Esophagus squamous epithelium (tissue), 5 donors: Measurements from ENCODE around the gene TRIP13. TPM values are rescaled to one million over a fixed set of nuclear protein-coding genes. Genes with fewer than 3 reads are reported as not detected.
A peak's percentile ranks its signal among the peaks of the same experiment; 100 is the strongest.

ENCODE experiments used
- DNase-seq: peaks from one replicate; lab custom pipeline; 2025; lab: John Stamatoyannopoulos, UW
- H3K27ac ChIP-seq, 4 donors: fragments of 200-600 bp; sonication (generic); one replicate each; pipeline ENCODE4 v1.5.1; 2016 to 2019; ENCODE audit warnings: mild to moderate bottlenecking in 1 of 4
- H3K27me3 ChIP-seq, 4 donors: fragments of 200-600 bp; sonication (generic); 1 replicate in 3 of 4; 2 replicates in 1 of 4; pipeline versions ENCODE4 v1.5.1 to v1.6.0; 2017 to 2021; ENCODE audit warnings: antibody characterized with exemption in 1 of 4
- H3K36me3 ChIP-seq, 3 donors: fragments of 200-600 bp; sonication (generic); one replicate each; pipeline ENCODE4 v1.5.1; 2016 to 2019
- H3K4me1 ChIP-seq, 3 donors: fragments of 200-600 bp; sonication (generic); one replicate each; pipeline ENCODE4 v1.5.1; 2017 to 2019
- H3K4me3 ChIP-seq, 4 donors: fragments of 200-600 bp; sonication (generic); 1 replicate in 3 of 4; 2 replicates in 1 of 4; pipeline ENCODE4 v1.5.1; 2016 to 2019; ENCODE audit warnings: mild to moderate bottlenecking in 2 of 4, moderate library complexity in 1 of 4
- H3K9me3 ChIP-seq, 3 donors: fragments of 200-600 bp; sonication (generic); one replicate each; pipeline ENCODE4 v1.5.1; 2016 to 2019
- POLR2A ChIP-seq, 4 donors: fragments of 450-650 bp; IDR thresholded peaks; one replicate each; pipeline ENCODE4 v1.6.1; 2017; ENCODE audit warnings: antibody characterized with exemption in 4 of 4, mild to moderate bottlenecking in 4 of 4, moderate library complexity in 3 of 4
- WGBS, 2 donors: methylation state at CpG; one replicate each; pipeline ENCODE4 v1.1.5; 2018; 5-methylcytosine and 5-hydroxymethylcytosine counted together
- intact Hi-C: fragments of 100-400 bp; cut with DNase I; formaldehyde crosslinking; loops from one replicate; pipeline ENCODE4 v1.15.0; 2022
- total RNA-seq, 4 donors: library from RNA; depleted of rRNA; stranded (reverse); fragments of >200 nt; gene quantifications; one replicate each; pipeline ENCODE4 v1.1.0, GENCODE V29; 2016
- TF ChIP-seq, protein P1 (sequence below), 6 experiments: fragments of 450-650 bp in 4 of 6; fragments of 200-600 bp in 2 of 6; sonication (generic) in 2 of 6; IDR thresholded peaks; one replicate each; pipeline ENCODE4 v1.5.1; 2016 to 2019; ENCODE audit warnings: antibody characterized with exemption in 6 of 6, mild to moderate bottlenecking in 4 of 6, moderate library complexity in 4 of 6
- donor health status: DM: yes; HTN: yes; CAD: no.

The TRIP13 gene
- total RNA-seq, 4 donors from 2014 or later, result 3.2 to 17.7 (median 9.5) TPM

DNA sequence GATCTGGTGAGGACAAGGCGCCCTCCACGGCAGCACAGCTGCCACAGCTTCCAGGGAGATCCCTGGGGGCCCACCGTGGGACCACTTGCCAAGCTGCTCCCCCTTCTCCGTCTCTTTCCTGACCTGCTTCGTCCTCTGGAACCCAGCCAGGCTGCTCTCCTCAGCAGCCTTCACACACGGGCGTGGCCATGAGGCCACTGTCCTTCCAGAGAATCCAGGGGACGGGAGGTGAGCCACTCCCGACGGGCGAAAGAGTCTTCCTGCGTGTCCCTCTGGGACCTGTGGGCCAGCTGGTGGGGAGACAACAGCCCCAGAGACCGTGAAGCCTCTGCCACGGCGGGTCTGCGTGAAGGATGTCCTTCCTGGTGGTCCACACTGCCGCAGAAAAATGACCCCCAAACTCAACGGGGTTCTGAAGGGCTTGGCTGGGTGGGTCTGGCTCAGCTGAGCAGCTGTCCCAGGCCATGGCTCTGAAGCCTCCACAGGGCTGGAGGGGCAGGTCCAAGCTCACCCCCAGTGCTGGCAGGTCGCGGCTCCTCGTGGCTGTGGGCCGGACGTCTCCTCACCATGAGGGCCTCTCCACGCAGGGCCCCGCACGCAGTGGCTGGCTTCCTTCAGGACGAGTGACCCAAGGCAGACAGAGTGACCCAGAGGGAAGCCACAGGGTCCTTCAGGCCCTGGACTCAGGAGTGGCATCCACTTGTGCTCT lies 68.5 kb downstream of the TRIP13 start:
- Histone ChIP-seq H3K4me1 (peaks cover 8 to 49% (median 22%) of the 10 kb centered on the region in 3 donors), H3K27ac (peak overlapping the region in 1 of 4 donors; percentile 68), H3K4me3 (no peak overlapping the region), H3K9me3 (no peaks in the 10 kb centered on the region), H3K27me3 (peaks cover 0 to 87% (median 0%) of the 10 kb centered on the region in 4 donors), H3K36me3 (no peaks in the 10 kb centered on the region)
- intact Hi-C loops, result no loop called here
- TF ChIP-seq, protein P1, sequence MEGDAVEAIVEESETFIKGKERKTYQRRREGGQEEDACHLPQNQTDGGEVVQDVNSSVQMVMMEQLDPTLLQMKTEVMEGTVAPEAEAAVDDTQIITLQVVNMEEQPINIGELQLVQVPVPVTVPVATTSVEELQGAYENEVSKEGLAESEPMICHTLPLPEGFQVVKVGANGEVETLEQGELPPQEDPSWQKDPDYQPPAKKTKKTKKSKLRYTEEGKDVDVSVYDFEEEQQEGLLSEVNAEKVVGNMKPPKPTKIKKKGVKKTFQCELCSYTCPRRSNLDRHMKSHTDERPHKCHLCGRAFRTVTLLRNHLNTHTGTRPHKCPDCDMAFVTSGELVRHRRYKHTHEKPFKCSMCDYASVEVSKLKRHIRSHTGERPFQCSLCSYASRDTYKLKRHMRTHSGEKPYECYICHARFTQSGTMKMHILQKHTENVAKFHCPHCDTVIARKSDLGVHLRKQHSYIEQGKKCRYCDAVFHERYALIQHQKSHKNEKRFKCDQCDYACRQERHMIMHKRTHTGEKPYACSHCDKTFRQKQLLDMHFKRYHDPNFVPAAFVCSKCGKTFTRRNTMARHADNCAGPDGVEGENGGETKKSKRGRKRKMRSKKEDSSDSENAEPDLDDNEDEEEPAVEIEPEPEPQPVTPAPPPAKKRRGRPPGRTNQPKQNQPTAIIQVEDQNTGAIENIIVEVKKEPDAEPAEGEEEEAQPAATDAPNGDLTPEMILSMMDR (IDR thresholded peaks at IDR 0.05), result no peak
- no peak for TF ChIP-seq POLR2A (IDR thresholded peaks at IDR 0.05)
- DNase-seq, result no peak
- 100% methylated on average over 7 of the region's 27 CpGs; no CpG with 5 or more reads in 1 of the 2 donors for WGBS, 2 donors

DNA sequence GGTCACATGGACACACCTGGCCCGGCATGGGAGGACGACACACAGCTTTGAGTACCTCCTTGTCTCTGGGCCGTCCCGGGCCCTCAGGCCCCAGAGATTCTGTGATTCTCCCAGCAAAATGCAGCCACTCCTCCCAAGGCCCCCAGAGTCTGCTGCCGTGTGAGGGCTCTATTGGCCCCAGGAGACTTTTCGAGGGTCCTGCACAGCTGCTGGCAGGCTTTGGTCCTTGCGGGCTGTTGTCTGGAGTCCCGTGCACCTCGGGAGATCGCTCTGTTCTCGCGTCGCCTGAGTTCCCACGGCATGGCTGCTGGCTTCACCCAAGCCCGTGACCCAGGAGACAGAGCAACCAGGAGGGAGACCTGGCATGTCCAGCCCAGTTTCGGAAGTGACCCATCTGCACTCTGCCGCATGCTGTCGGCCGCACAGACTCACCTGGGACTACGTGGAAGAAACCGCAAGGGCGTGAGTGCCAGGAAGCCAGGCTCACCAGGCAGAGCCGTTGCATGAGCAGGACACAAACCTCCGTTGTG lies 69.1 kb downstream of the TRIP13 start:
- H3K9me3 ChIP-seq, result no peaks in the 10 kb centered on the region
- no peak overlapping the region for H3K27ac ChIP-seq
- peaks cover 0 to 87% (median 0%) of the 10 kb centered on the region in 4 donors for H3K27me3 ChIP-seq
- H3K4me1 ChIP-seq, result peaks cover 8 to 43% (median 16%) of the 10 kb centered on the region in 3 donors
- no peak for DNase-seq
- H3K4me3 ChIP-seq, result no peak overlapping the region
- H3K36me3 ChIP-seq, result no peaks in the 10 kb centered on the region
- intact Hi-C loops, result no loop called here
- no peak for TF ChIP-seq POLR2A (IDR thresholded peaks at IDR 0.05)
- TF ChIP-seq, protein P1 (IDR thresholded peaks at IDR 0.05), result no peak
- 86 to 94% methylated on average over 7 to 18 of the region's 24 CpGs for WGBS, 2 donors

DNA sequence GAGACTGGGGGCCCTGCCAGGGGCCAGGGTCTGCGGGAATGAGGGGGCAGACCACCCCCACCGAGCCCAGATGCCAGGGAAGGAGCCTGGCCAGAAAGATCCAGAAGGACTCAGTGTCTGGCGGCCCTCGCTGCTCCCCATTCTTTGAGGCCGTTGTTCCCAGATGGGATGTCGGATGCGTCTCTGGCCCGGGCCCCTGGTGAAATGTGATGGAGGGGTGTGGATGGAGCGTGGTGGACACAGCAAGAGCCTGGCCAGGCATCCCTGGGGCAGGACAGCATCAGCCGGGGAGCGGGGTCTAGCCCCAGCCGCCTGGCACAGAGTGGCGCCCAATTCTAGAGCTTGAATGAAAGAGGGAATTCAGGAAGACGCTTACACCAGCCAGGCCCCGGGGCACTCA lies 69.7 kb downstream of the TRIP13 start:
- TF ChIP-seq, protein P1 (IDR thresholded peaks at IDR 0.05), result no peak
- TF ChIP-seq POLR2A (IDR thresholded peaks at IDR 0.05), result no peak
- H3K27ac ChIP-seq, result peak overlapping the region in 2 of 4 donors; percentile 18 to 71
- no peaks in the 10 kb centered on the region for H3K9me3 ChIP-seq
- no peak for DNase-seq
- WGBS, 2 donors, result 67 to 79% methylated on average over 7 to 10 of the region's 15 CpGs
- H3K4me1 ChIP-seq, result peaks cover 3 to 37% (median 10%) of the 10 kb centered on the region in 3 donors
- peaks cover 0 to 87% (median 0%) of the 10 kb centered on the region in 4 donors for H3K27me3 ChIP-seq
- H3K36me3 ChIP-seq, result no peaks in the 10 kb centered on the region
- intact Hi-C loops, result no loop called here
- H3K4me3 ChIP-seq, result no peak overlapping the region

DNA sequence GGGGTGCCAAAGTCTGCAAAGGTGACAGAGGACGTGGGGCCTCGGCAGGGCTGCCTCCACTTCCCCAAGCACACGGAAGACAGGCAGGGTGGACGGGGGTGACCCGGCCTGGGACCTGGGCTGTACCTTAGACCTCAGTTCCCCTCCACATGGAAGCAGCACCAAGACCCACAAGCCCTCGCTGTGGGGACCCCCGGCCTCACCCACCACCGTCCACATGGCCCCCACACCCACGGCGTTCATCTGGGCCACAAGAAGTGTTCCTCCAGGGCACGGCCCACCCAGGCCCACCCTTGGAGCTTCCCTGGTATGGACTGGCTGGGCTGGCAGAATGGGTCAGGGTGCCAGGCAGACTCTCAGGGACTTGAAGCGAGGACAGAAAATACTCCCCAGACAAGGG lies 70.1 kb downstream of the TRIP13 start:
- peak overlapping the region; percentile 18 to 73 (median 56) for H3K27ac ChIP-seq
- H3K36me3 ChIP-seq, result no peaks in the 10 kb centered on the region
- no peak for DNase-seq
- H3K9me3 ChIP-seq, result no peaks in the 10 kb centered on the region
- H3K27me3 ChIP-seq, result peaks cover 0 to 87% (median 0%) of the 10 kb centered on the region in 4 donors
- peaks cover under 1 to 33% (median 5%) of the 10 kb centered on the region in 3 donors for H3K4me1 ChIP-seq
- no peak overlapping the region for H3K4me3 ChIP-seq
- 100% methylated on average over 1 of the region's 12 CpGs; no CpG with 5 or more reads in 1 of the 2 donors for WGBS, 2 donors
- intact Hi-C loops, result no loop called here
- TF ChIP-seq POLR2A (IDR thresholded peaks at IDR 0.05), result no peak
- TF ChIP-seq, protein P1 (IDR thresholded peaks at IDR 0.05), result no peak

DNA sequence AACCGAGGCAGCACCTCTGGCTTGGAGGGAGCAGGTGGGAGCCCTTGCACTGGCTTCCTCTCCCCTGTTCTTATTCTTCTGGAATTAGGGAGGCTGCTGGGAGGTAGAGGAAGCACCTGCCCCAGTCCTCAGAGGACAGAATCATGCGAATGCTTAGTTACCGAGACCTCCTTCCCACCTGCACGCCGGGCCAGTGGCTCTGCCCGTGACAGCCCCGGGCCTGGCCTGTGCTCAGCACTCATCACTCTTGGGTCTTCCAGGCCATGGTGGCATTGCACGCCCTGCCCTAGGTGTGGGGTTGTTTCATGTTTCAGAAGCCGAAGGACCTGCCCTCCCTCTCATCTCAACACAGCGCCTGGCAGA lies 70.6 kb downstream of the TRIP13 start:
- H3K4me3 ChIP-seq, result no peak overlapping the region
- intact Hi-C loops, result no loop called here
- H3K9me3 ChIP-seq, result no peaks in the 10 kb centered on the region
- WGBS, 2 donors, result 60 to 76% methylated on average over 1 to 3 of the region's 10 CpGs
- peaks cover 0 to 87% (median 0%) of the 10 kb centered on the region in 4 donors for H3K27me3 ChIP-seq
- peak overlapping the region; percentile 18 to 73 (median 56) for H3K27ac ChIP-seq
- no peak for TF ChIP-seq POLR2A (IDR thresholded peaks at IDR 0.05)
- TF ChIP-seq, protein P1 (IDR thresholded peaks at IDR 0.05), result no peak
- peaks cover 0 to 28% (median under 1%) of the 10 kb centered on the region in 3 donors for H3K4me1 ChIP-seq
- no peak for DNase-seq
- no peaks in the 10 kb centered on the region for H3K36me3 ChIP-seq
